Measurements from ENCODE around the gene TFEC.
"Not testable (repeated sequence)": the region's sequence is repeated elsewhere in the genome, so short reads cannot be mapped to it uniquely, and the experiment has no call there.

TFEC gene

DNA sequence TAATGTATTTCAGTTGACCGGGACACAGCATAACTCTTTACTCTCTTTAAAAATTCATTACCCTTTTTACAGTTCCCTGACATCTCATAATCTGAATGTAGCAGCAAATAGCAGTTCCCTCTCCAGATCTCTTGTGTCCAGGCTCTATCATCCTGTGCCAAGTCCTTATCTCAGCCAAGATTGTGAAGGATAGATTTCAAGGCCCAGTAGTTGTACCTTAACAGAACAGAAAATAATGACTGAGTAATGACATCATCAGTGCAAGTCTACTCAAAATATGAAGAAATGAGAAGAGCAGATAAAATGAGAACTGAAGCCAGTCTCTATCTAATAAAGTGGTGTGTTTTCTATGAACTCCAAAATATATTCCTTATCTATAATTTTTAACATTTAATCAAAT is 92.6 kb downstream of the TFEC start:
- no peak overlapping the region for H3K4me3 ChIP-seq (ENCODE audit: insufficient read depth, low read depth, low read length, poor library complexity, severe bottlenecking)
- no peaks in the 10 kb centered on the region for H3K4me1 ChIP-seq (ENCODE audit: control insufficient read depth, insufficient read depth, low read length, poor library complexity, severe bottlenecking)
- no peak for DNase-seq
- H3K36me3 ChIP-seq (ENCODE audit: control insufficient read depth, insufficient read depth, low read length) = no peaks in the 10 kb centered on the region
- no peak overlapping the region for H3K27ac ChIP-seq (ENCODE audit: insufficient read depth, low read length, poor library complexity, severe bottlenecking)
- H3K27me3 ChIP-seq (replicated peaks; ENCODE audit: control insufficient read depth, insufficient read depth, low read length, poor library complexity, severe bottlenecking) = no peaks in the 10 kb centered on the region
- no peaks in the 10 kb centered on the region for H3K9me3 ChIP-seq (ENCODE audit: control insufficient read depth, low read length)

DNA sequence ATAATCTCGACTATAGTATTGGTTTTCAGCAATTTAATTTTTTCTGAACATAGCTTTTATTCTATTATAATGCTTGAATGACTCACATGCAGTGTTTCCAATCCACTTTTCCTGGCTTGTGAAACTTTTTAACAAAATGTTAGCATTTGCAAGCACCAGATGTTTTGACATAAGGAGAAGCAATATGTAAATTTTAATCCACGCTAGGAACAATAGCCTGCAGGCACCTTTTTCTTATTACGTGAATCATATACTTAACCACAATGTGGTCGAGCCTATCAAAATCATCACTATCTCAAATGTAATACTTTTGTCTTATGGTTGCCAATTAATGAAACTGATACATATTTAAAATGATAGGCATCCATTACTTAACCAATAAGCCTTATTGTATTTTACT is 97.1 kb downstream of the TFEC start:
- Histone ChIP-seq H3K36me3 (ENCODE audit: control insufficient read depth, insufficient read depth, low read length) (no peaks in the 10 kb centered on the region), H3K9me3 (ENCODE audit: control insufficient read depth, low read length) (no peaks in the 10 kb centered on the region), H3K27ac (ENCODE audit: insufficient read depth, low read length, poor library complexity, severe bottlenecking) (no peak overlapping the region), H3K4me3 (ENCODE audit: insufficient read depth, low read depth, low read length, poor library complexity, severe bottlenecking) (no peak overlapping the region), H3K27me3 (replicated peaks; ENCODE audit: control insufficient read depth, insufficient read depth, low read length, poor library complexity, severe bottlenecking) (no peaks in the 10 kb centered on the region), H3K4me1 (ENCODE audit: control insufficient read depth, insufficient read depth, low read length, poor library complexity, severe bottlenecking) (no peaks in the 10 kb centered on the region)
- DNase-seq = no peak

- Histone ChIP-seq H3K27ac (ENCODE audit: insufficient read depth, low read length, poor library complexity, severe bottlenecking) (no peak overlapping the region), H3K9me3 (ENCODE audit: control insufficient read depth, low read length) (no peaks in the 10 kb centered on the region), H3K4me3 (ENCODE audit: insufficient read depth, low read depth, low read length, poor library complexity, severe bottlenecking) (no peak overlapping the region), H3K36me3 (ENCODE audit: control insufficient read depth, insufficient read depth, low read length) (no peaks in the 10 kb centered on the region), H3K4me1 (ENCODE audit: control insufficient read depth, insufficient read depth, low read length, poor library complexity, severe bottlenecking) (no peaks in the 10 kb centered on the region), H3K27me3 (replicated peaks; ENCODE audit: control insufficient read depth, insufficient read depth, low read length, poor library complexity, severe bottlenecking) (no peaks in the 10 kb centered on the region)
- DNase-seq = no peak
These were observed 97.7 kb downstream of the TFEC start for GRCh38 chr7:115932880-115933279.

DNA sequence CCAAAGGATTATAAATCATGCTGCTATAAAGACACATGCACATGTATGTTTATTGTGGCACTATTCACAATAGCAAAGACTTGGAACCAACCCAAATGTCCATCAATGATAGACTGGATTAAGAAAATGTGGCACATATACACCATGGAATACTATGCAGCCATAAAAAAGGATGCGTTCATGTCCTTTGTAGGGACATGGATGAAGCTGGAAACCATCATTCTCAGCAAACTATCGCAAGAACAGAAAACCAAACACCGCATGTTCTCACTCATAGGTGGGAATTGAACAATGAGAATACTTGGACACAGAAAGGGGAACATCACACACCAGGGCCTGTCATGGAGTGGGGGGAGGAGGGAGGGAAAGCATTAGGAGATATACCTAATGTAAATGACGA is 100.4 kb downstream of the TFEC start:
- not testable (repeated sequence) for H3K27me3 ChIP-seq (replicated peaks; ENCODE audit: control insufficient read depth, insufficient read depth, low read length, poor library complexity, severe bottlenecking); H3K4me1 ChIP-seq (ENCODE audit: control insufficient read depth, insufficient read depth, low read length, poor library complexity, severe bottlenecking); H3K4me3 ChIP-seq (ENCODE audit: insufficient read depth, low read depth, low read length, poor library complexity, severe bottlenecking); H3K36me3 ChIP-seq (ENCODE audit: control insufficient read depth, insufficient read depth, low read length); H3K27ac ChIP-seq (ENCODE audit: insufficient read depth, low read length, poor library complexity, severe bottlenecking); H3K9me3 ChIP-seq (ENCODE audit: control insufficient read depth, low read length); DNase-seq

GRCh38 chr7:115929736-115930135 is 100.8 kb downstream of the TFEC start:
- H3K4me3 ChIP-seq (ENCODE audit: insufficient read depth, low read depth, low read length, poor library complexity, severe bottlenecking); H3K27me3 ChIP-seq (replicated peaks; ENCODE audit: control insufficient read depth, insufficient read depth, low read length, poor library complexity, severe bottlenecking): not testable (repeated sequence)

GRCh38 chr7:115924411-115924810 is 106.2 kb downstream of the TFEC start:
- no peak for DNase-seq
- Histone ChIP-seq H3K27ac (ENCODE audit: insufficient read depth, low read length, poor library complexity, severe bottlenecking) (no peak overlapping the region), H3K4me1 (ENCODE audit: control insufficient read depth, insufficient read depth, low read length, poor library complexity, severe bottlenecking) (no peaks in the 10 kb centered on the region), H3K4me3 (ENCODE audit: insufficient read depth, low read depth, low read length, poor library complexity, severe bottlenecking) (no peak overlapping the region), H3K9me3 (ENCODE audit: control insufficient read depth, low read length) (no peaks in the 10 kb centered on the region), H3K27me3 (replicated peaks; ENCODE audit: control insufficient read depth, insufficient read depth, low read length, poor library complexity, severe bottlenecking) (no peaks in the 10 kb centered on the region), H3K36me3 (ENCODE audit: control insufficient read depth, insufficient read depth, low read length) (no peaks in the 10 kb centered on the region)

More at GRCh38 chr7:115929736-115930135, 100.8 kb downstream of the TFEC start:
- H3K36me3 ChIP-seq (ENCODE audit: control insufficient read depth, insufficient read depth, low read length); H3K4me1 ChIP-seq (ENCODE audit: control insufficient read depth, insufficient read depth, low read length, poor library complexity, severe bottlenecking); H3K9me3 ChIP-seq (ENCODE audit: control insufficient read depth, low read length); H3K27ac ChIP-seq (ENCODE audit: insufficient read depth, low read length, poor library complexity, severe bottlenecking); DNase-seq: not testable (repeated sequence)

DNA sequence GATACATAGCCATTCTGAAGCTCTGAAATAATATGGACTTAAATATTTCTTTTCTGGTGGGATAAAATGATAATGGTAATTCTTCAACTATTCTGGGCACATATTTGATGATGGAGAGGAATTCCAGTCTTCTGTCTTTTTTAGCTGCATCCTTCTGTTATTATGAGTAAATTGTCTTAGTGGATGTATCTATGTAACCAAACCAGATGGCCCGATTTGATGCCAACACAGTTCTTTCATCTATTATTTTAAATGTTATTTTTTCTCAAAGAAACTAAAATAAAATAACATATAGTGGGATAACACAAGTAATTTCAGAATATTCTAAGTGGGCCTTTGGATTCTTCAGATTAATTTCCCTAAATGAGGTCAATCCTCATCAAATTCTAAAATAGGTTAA is 110.2 kb downstream of the TFEC start:
- Histone ChIP-seq H3K27ac (ENCODE audit: insufficient read depth, low read length, poor library complexity, severe bottlenecking) (no peak overlapping the region), H3K9me3 (ENCODE audit: control insufficient read depth, low read length) (no peaks in the 10 kb centered on the region), H3K4me1 (ENCODE audit: control insufficient read depth, insufficient read depth, low read length, poor library complexity, severe bottlenecking) (no peaks in the 10 kb centered on the region), H3K27me3 (replicated peaks; ENCODE audit: control insufficient read depth, insufficient read depth, low read length, poor library complexity, severe bottlenecking) (no peaks in the 10 kb centered on the region), H3K36me3 (ENCODE audit: control insufficient read depth, insufficient read depth, low read length) (no peaks in the 10 kb centered on the region), H3K4me3 (ENCODE audit: insufficient read depth, low read depth, low read length, poor library complexity, severe bottlenecking) (no peak overlapping the region)
- DNase-seq = no peak

DNA sequence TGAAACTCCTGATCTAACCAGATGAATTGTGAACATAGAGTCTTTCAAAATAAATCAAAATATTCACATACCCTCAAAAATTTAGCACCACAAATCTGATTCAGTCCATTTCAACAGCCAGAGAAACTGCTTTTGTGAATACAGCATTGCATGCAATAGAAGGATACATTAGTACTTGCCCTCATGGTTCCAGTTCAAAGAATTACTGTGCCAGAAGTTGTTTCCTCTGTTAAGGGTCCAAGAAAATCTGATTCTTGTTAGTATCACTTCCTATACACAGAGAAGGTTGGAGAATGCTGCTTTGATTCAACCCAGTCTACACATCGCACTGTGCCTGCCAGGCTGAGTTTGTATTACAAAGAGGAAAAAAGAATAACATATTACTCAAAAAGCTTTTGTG is 115.6 kb downstream of the TFEC start:
- H3K36me3 ChIP-seq (ENCODE audit: control insufficient read depth, insufficient read depth, low read length) = no peaks in the 10 kb centered on the region
- H3K27ac ChIP-seq (ENCODE audit: insufficient read depth, low read length, poor library complexity, severe bottlenecking) = no peak overlapping the region
- H3K27me3 ChIP-seq (replicated peaks; ENCODE audit: control insufficient read depth, insufficient read depth, low read length, poor library complexity, severe bottlenecking) = no peaks in the 10 kb centered on the region
- DNase-seq = no peak
- no peaks in the 10 kb centered on the region for H3K9me3 ChIP-seq (ENCODE audit: control insufficient read depth, low read length)
- H3K4me3 ChIP-seq (ENCODE audit: insufficient read depth, low read depth, low read length, poor library complexity, severe bottlenecking) = no peak overlapping the region
- no peaks in the 10 kb centered on the region for H3K4me1 ChIP-seq (ENCODE audit: control insufficient read depth, insufficient read depth, low read length, poor library complexity, severe bottlenecking)

GRCh38 chr7:115911465-115911864 is 119.1 kb downstream of the TFEC start:
- Histone ChIP-seq H3K4me3 (ENCODE audit: insufficient read depth, low read depth, low read length, poor library complexity, severe bottlenecking) (no peak overlapping the region), H3K4me1 (ENCODE audit: control insufficient read depth, insufficient read depth, low read length, poor library complexity, severe bottlenecking) (no peaks in the 10 kb centered on the region), H3K27ac (ENCODE audit: insufficient read depth, low read length, poor library complexity, severe bottlenecking) (no peak overlapping the region), H3K9me3 (ENCODE audit: control insufficient read depth, low read length) (no peaks in the 10 kb centered on the region), H3K36me3 (ENCODE audit: control insufficient read depth, insufficient read depth, low read length) (no peaks in the 10 kb centered on the region), H3K27me3 (replicated peaks; ENCODE audit: control insufficient read depth, insufficient read depth, low read length, poor library complexity, severe bottlenecking) (no peaks in the 10 kb centered on the region)
- DNase-seq = no peak

DNA sequence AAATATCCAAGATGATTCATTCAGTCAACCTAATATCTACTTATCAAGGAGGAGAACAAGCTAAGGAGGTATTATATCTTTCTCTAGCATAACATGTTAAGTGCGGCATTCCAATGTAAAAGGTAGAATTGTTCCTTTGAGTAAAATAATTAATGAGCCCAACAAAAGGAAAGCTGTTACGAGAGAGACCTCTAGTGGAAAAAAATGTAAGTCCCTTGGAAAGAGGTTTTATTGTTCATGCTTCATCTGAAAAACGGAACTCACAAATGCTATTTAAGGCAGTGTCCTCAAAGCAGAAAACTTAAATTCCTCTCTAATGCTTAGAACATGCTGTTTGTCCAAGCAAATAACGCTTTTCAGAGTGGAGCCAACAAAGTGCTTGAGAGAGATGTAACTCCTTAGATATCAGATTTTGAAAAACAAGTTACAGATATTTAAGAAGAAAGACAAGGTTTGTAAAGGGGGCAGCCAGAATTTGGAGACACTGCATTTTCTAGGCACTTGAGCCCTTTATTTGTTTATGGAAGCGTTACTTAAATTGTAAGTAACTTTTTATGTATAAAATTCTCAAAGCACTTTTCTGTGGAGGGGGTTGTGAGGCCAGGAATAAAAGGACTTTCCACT is 119.9 kb downstream of the TFEC start:
- Histone ChIP-seq H3K9me3 (ENCODE audit: control insufficient read depth, low read length) (no peaks in the 10 kb centered on the region), H3K4me3 (ENCODE audit: insufficient read depth, low read depth, low read length, poor library complexity, severe bottlenecking) (no peak overlapping the region), H3K27ac (ENCODE audit: insufficient read depth, low read length, poor library complexity, severe bottlenecking) (no peak overlapping the region), H3K4me1 (ENCODE audit: control insufficient read depth, insufficient read depth, low read length, poor library complexity, severe bottlenecking) (no peaks in the 10 kb centered on the region), H3K27me3 (replicated peaks; ENCODE audit: control insufficient read depth, insufficient read depth, low read length, poor library complexity, severe bottlenecking) (no peaks in the 10 kb centered on the region), H3K36me3 (ENCODE audit: control insufficient read depth, insufficient read depth, low read length) (no peaks in the 10 kb centered on the region)
- no peak for DNase-seq
